ENCODE results near the gene FCRL5. TPM values are rescaled to one million over a fixed set of nuclear protein-coding genes. Genes with fewer than 3 reads are reported as not detected.

FCRL5 gene
- total RNA-seq, 1 donor from 2014 or later, result not detected

DNA sequence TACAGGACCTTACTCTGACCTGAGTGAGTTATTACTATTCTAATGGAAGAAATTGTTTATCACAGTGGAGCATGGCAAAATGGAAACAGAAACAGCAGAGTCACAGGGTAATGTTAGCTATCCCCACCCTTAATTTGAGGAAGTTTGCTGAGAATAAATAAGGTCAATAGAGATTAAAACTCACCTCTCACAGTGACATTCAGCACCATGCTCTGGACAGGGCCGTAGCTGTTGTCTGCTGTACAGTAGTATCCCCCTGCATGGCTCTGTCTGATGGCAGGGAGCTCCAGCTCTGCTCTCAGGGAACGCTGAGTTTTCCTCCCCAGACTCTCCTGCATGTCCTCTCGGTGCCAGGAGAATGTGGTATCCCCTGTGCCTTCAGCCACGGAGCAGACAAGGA is 33.7 kb upstream of the FCRL5 start:
- TF ChIP-seq, protein P1, sequence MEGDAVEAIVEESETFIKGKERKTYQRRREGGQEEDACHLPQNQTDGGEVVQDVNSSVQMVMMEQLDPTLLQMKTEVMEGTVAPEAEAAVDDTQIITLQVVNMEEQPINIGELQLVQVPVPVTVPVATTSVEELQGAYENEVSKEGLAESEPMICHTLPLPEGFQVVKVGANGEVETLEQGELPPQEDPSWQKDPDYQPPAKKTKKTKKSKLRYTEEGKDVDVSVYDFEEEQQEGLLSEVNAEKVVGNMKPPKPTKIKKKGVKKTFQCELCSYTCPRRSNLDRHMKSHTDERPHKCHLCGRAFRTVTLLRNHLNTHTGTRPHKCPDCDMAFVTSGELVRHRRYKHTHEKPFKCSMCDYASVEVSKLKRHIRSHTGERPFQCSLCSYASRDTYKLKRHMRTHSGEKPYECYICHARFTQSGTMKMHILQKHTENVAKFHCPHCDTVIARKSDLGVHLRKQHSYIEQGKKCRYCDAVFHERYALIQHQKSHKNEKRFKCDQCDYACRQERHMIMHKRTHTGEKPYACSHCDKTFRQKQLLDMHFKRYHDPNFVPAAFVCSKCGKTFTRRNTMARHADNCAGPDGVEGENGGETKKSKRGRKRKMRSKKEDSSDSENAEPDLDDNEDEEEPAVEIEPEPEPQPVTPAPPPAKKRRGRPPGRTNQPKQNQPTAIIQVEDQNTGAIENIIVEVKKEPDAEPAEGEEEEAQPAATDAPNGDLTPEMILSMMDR (IDR thresholded peaks at IDR 0.05; ENCODE audit: borderline replicate concordance), result no peak
- Histone ChIP-seq H3K27me3 (ENCODE audit: low read depth) (peaks cover 84% of the 10 kb centered on the region), H3K4me3 (no peak overlapping the region), H3K36me3 (no peaks in the 10 kb centered on the region), H3K9me3 (replicated peaks) (peaks cover 15% of the 10 kb centered on the region), H3K27ac (replicated peaks) (no peak overlapping the region), H3K4me1 (no peaks in the 10 kb centered on the region)
- no peak for DNase-seq
- intact Hi-C loops (cut with micrococcal nuclease), result no loop called here

DNA sequence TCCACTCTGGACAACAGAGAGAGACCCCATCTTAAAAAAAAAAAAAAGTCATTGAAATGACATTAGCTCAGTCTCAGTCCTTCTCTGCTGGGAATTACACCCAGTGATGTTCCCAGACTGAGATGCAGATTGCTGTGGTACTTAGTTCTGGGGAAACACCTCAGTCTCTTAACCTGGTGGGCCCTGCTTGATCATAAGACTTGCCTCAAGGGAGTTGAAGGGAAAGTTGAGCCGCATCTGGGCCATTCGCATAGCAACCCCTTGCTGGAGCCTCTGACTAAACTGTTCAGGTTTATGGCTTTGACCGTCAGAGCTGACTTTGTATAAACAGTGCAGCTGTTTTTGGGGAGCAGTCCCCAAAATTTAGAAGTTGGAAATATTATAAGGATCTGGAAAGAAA is 32.2 kb upstream of the FCRL5 start:
- TF ChIP-seq, protein P1 (IDR thresholded peaks at IDR 0.05; ENCODE audit: borderline replicate concordance), result no peak
- Histone ChIP-seq H3K4me1 (no peaks in the 10 kb centered on the region), H3K36me3 (no peaks in the 10 kb centered on the region), H3K4me3 (no peak overlapping the region), H3K27ac (replicated peaks) (no peak overlapping the region), H3K9me3 (replicated peaks) (peaks cover 15% of the 10 kb centered on the region), H3K27me3 (ENCODE audit: low read depth) (peaks cover 72% of the 10 kb centered on the region)
- intact Hi-C loops (cut with micrococcal nuclease), result no loop called here
- no peak for DNase-seq

DNA sequence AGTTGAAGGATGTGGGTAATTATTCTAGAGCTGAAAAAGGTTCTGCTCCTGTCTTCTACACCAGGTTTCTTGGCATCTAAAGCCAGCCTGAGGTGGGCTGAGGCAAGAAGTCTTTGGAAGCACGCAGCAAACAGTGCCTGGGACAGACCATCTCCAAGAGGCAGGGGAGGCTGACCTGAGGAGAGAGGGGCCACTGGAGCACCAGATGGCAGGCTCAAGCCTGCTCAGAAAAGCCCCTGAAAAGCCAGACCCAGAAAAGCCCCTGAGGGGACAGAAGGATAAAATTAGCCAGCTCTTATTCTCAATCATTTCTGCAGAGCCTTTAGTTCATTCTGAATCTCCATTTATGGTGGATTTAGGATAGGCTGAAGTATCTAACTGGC is 28.5 kb upstream of the FCRL5 start:
- TF ChIP-seq, protein P1 (IDR thresholded peaks at IDR 0.05; ENCODE audit: borderline replicate concordance), result no peak
- intact Hi-C loops (cut with micrococcal nuclease), result no loop called here
- Histone ChIP-seq H3K36me3 (no peaks in the 10 kb centered on the region), H3K27me3 (ENCODE audit: low read depth) (peaks cover 42% of the 10 kb centered on the region), H3K4me3 (no peak overlapping the region), H3K9me3 (replicated peaks) (peaks cover 15% of the 10 kb centered on the region), H3K27ac (replicated peaks) (no peak overlapping the region), H3K4me1 (no peaks in the 10 kb centered on the region)
- DNase-seq, result no peak

DNA sequence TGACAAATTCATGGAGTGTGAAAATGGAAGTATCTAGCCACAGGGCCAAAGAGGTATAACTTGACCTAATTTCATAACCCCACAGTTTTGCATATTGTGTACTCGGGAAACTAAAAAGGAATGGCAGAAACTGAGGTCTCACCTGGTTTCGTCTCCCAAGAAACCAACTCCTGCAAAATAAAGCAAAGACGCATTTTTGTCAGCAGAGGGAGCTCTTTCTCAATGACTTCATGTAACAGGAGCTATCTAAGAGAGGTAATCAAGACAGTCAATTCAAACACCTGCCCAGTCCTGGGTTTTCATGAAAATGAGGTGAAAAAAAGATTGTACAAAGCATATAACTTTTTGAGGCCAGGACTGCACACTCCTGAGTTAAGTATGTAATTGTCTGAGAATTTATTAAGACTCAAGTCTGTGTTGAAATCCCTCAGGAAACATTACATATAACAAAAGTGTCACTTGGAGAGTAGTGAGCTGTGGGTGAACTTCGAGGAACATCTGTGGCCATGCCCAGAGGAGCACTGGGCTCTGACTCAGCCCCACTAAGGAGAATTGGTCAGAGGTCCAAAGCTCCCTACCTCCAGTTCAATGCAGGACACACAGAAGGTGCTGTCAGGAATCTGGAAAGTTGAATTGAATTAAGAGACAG is 28.0 kb upstream of the FCRL5 start:
- Histone ChIP-seq H3K9me3 (replicated peaks) (peaks cover 15% of the 10 kb centered on the region), H3K27me3 (ENCODE audit: low read depth) (peaks cover 37% of the 10 kb centered on the region), H3K27ac (replicated peaks) (no peak overlapping the region), H3K36me3 (no peaks in the 10 kb centered on the region), H3K4me1 (no peaks in the 10 kb centered on the region), H3K4me3 (no peak overlapping the region)
- TF ChIP-seq, protein P1 (IDR thresholded peaks at IDR 0.05; ENCODE audit: borderline replicate concordance), result peak; percentile 74
- no peak for DNase-seq
- intact Hi-C loops (cut with micrococcal nuclease), result no loop called here

DNA sequence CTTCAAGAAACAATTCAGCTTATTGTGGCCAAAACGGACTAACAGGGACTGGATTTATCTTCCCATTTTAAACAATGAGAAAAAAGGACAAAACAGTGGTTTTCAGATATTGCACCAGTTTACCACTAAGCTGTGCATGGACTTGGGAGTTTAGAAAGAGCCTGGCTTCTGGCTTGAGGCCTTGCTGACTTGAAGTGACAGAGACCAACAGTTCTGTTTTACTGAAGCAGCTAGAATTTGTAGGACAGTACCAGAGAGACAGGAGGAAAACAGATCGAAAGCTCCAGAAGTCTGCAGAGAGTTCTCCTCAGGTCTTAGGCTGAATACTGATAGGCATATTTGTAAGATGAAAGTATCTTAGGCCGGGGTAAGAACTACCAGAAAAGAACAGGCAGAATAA is 25.1 kb upstream of the FCRL5 start:
- Histone ChIP-seq H3K9me3 (replicated peaks) (no peaks in the 10 kb centered on the region), H3K36me3 (no peaks in the 10 kb centered on the region), H3K4me1 (no peaks in the 10 kb centered on the region), H3K27ac (replicated peaks) (no peak overlapping the region), H3K4me3 (no peak overlapping the region), H3K27me3 (ENCODE audit: low read depth) (peaks cover 22% of the 10 kb centered on the region)
- intact Hi-C loops (cut with micrococcal nuclease), result no loop called here
- TF ChIP-seq, protein P1 (IDR thresholded peaks at IDR 0.05; ENCODE audit: borderline replicate concordance), result no peak
- DNase-seq, result no peak
